Measurements from ENCODE around the gene MAST2. TPM values are rescaled to one million over a fixed set of nuclear protein-coding genes. Genes with fewer than 3 reads are reported as not detected.
A peak's percentile ranks its signal among the peaks of the same experiment; 100 is the strongest.
"Not testable (repeated sequence)": the region's sequence is repeated elsewhere in the genome, so short reads cannot be mapped to it uniquely, and the experiment has no call there.

MAST2 gene
- total and polyA plus RNA-seq, 2 of the 13 experiments (the other 11 are each of a cell fraction or from before 2014, with no cell fraction given), result 15.3 to 23.0 TPM

GRCh38 chr1:45857755-45858492, 54.5 kb downstream of the MAST2 start:
- peaks cover 37% of the 10 kb centered on the region for H3K79me2 ChIP-seq (ENCODE audit: insufficient read depth, low read length)
- H3K27me3 ChIP-seq (ENCODE audit: control insufficient read depth in 1 of 2, insufficient read depth in 2 of 2, low read length in 2 of 2); H4K20me1 ChIP-seq (ENCODE audit: insufficient read depth, low read length); BruUV-seq (replicated peaks); H3K9ac ChIP-seq (ENCODE audit: insufficient read depth, low read depth, low read length); POLR2A ChIA-PET; H3K36me3 ChIP-seq (replicated peaks in 1 of 2; ENCODE audit: control insufficient read depth in 1 of 2, insufficient read depth in 2 of 2, low read length in 2 of 2); FAIRE-seq; H2AFZ ChIP-seq (ENCODE audit: low read length); CTCF ChIA-PET (ENCODE audit: low intra/inter-chr PET ratio, low total read pairs); H3K9me3 ChIP-seq (ENCODE audit: low read length); H3K4me3 ChIP-seq (replicated peaks in 1 of 3; ENCODE audit: insufficient read depth in 1 of 3, low read depth in 2 of 3, low read length in 3 of 3); ATAC-seq; DNase-seq (ENCODE audit: low spot score); H3K4me2 ChIP-seq (ENCODE audit: low read depth, low read length); in situ Hi-C loops (cut with HindIII; ENCODE audit: extremely low pct_ligation_motif_present, low pct_unique_long_range_greater_than_20kb): not testable (repeated sequence)
- 0 out of 2 replicates have a peak, but pooled peaks have one; percentile 14 for TF ChIP-seq ZMYM3 (CRISPR knock-in tag; IDR thresholded peaks at IDR 0.05)
- peak; percentile 61; the same call in 1 of the 2 replicates for TF ChIP-seq ZNF281 (CRISPR knock-in tag; IDR thresholded peaks at IDR 0.05; ENCODE audit: borderline replicate concordance)
- intact Hi-C loops (cut with micrococcal nuclease; ENCODE audit: unreplicated experiment), result loop anchor here (2.0 kb wide), 1 partner anchor 13 kb away; no protein-coding TSS in a partner anchor
- 97% methylated on average over 6 of the region's 6 CpGs for WGBS (ENCODE audit: low lambda C conversion rate)
- H3K4me1 ChIP-seq (ENCODE audit: insufficient read depth, low read length), result peaks cover 19% of the 10 kb centered on the region
- peak overlapping the region; percentile 37 for H3K27ac ChIP-seq (ENCODE audit: extremely low read length, insufficient read depth, low read length)

GRCh38 chr1:45859221-45859620, 55.8 kb downstream of the MAST2 start:
- Histone ChIP-seq H2AFZ (ENCODE audit: low read length) (no peak overlapping the region), H3K79me2 (ENCODE audit: insufficient read depth, low read length) (peaks cover 46% of the 10 kb centered on the region), H3K4me1 (ENCODE audit: insufficient read depth, low read length) (peaks cover 31% of the 10 kb centered on the region), H3K9ac (ENCODE audit: insufficient read depth, low read depth, low read length) (no peak overlapping the region), H3K27ac (ENCODE audit: extremely low read length, insufficient read depth, low read length) (no peak overlapping the region), H4K20me1 (ENCODE audit: insufficient read depth, low read length) (no peaks in the 10 kb centered on the region), H3K4me3 (replicated peaks in 1 of 3; ENCODE audit: insufficient read depth in 1 of 3, low read depth in 2 of 3, low read length in 3 of 3) (no peak overlapping the region), H3K36me3 (replicated peaks in 1 of 2; ENCODE audit: control insufficient read depth in 1 of 2, insufficient read depth in 2 of 2, low read length in 2 of 2) (no peaks in the 10 kb centered on the region), H3K27me3 (ENCODE audit: control insufficient read depth in 1 of 2, insufficient read depth in 2 of 2, low read length in 2 of 2) (no peaks in the 10 kb centered on the region), H3K9me3 (ENCODE audit: low read length) (no peaks in the 10 kb centered on the region), H3K4me2 (ENCODE audit: low read depth, low read length) (no peak overlapping the region)
- no TSS peak for BruUV-seq (replicated peaks)
- ATAC-seq (no peak), DNase-seq (ENCODE audit: low spot score) (no peak), FAIRE-seq (no peak)
- CTCF ChIA-PET (ENCODE audit: low intra/inter-chr PET ratio, low total read pairs), result no interaction called here
- TF ChIP-seq SOX6 (IDR thresholded peaks at IDR 0.05) (no peak), SOX6 (CRISPR knock-in tag; IDR thresholded peaks at IDR 0.05) (no peak), HOXA5 (CRISPR knock-in tag; IDR thresholded peaks at IDR 0.05) (no peak), ZNF451 (CRISPR knock-in tag; IDR thresholded peaks at IDR 0.05) (no peak), HOXA9 (CRISPR knock-in tag; IDR thresholded peaks at IDR 0.05; ENCODE audit: borderline replicate concordance) (no peak), ZNF83 (CRISPR knock-in tag; IDR thresholded peaks at IDR 0.05; ENCODE audit: borderline replicate concordance) (no peak)
- WGBS (ENCODE audit: low lambda C conversion rate), result 81% methylated on average over 2 of the region's 3 CpGs
- intact Hi-C loops (cut with micrococcal nuclease; ENCODE audit: unreplicated experiment) (no loop called here), in situ Hi-C loops (cut with HindIII; ENCODE audit: extremely low pct_ligation_motif_present, low pct_unique_long_range_greater_than_20kb) (no loop called here)
- POLR2A ChIA-PET, result no interaction called here

Measured in HepG2 (cell line).